ENCODE measurements around the gene SMARCC1.

Gene SMARCC1

DNA sequence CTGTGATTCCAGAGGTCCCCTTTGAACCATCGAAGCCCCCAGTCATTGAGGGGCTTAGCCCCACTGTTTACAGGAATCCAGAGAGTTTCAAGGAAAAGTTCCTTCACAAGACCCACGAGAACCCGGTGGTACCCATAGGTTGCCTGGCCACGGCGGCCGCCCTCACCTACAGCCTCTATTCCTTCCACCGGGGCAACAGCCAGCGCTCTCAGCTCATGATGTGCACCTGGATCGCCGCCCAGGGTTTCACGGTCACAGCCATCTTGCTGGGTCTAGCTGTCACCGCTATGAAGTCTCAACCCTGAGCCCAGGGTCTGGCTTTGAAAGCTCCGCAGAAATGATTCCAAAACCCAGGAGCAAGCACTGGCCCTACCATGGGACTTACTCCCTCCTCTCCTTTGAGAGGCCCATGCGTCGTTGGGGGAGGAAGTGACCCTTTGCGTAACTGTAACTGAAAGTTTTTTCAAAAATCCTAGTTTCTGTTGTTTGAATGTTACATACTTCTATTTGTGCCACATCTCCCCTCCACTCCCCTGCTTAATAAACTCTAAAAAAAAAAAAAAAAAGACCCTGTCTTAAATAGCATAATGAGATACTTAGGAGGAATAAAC, 118.0 kb downstream of the SMARCC1 start:
- ATAC-seq (ENCODE audit: low read depth): no peak
- Histone ChIP-seq H3K4me3 (ENCODE audit: severe bottlenecking) (no peak overlapping the region), H3K9me3 (ENCODE audit: severe bottlenecking) (no peaks in the 10 kb centered on the region), H3K36me3 (ENCODE audit: low read depth) (peaks cover 65% of the 10 kb centered on the region), H3K27me3 (ENCODE audit: insufficient read depth, poor library complexity, severe bottlenecking) (no peaks in the 10 kb centered on the region), H3K4me1 (ENCODE audit: insufficient read depth, poor library complexity, severe bottlenecking) (no peaks in the 10 kb centered on the region), H3K27ac (ENCODE audit: poor library complexity, severe bottlenecking) (no peak overlapping the region)
- DNase-seq (ENCODE audit: low spot score): no peak
- TF ChIP-seq, protein P1, sequence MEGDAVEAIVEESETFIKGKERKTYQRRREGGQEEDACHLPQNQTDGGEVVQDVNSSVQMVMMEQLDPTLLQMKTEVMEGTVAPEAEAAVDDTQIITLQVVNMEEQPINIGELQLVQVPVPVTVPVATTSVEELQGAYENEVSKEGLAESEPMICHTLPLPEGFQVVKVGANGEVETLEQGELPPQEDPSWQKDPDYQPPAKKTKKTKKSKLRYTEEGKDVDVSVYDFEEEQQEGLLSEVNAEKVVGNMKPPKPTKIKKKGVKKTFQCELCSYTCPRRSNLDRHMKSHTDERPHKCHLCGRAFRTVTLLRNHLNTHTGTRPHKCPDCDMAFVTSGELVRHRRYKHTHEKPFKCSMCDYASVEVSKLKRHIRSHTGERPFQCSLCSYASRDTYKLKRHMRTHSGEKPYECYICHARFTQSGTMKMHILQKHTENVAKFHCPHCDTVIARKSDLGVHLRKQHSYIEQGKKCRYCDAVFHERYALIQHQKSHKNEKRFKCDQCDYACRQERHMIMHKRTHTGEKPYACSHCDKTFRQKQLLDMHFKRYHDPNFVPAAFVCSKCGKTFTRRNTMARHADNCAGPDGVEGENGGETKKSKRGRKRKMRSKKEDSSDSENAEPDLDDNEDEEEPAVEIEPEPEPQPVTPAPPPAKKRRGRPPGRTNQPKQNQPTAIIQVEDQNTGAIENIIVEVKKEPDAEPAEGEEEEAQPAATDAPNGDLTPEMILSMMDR (IDR thresholded peaks at IDR 0.05; ENCODE audit: poor library complexity, severe bottlenecking): no peak

DNA sequence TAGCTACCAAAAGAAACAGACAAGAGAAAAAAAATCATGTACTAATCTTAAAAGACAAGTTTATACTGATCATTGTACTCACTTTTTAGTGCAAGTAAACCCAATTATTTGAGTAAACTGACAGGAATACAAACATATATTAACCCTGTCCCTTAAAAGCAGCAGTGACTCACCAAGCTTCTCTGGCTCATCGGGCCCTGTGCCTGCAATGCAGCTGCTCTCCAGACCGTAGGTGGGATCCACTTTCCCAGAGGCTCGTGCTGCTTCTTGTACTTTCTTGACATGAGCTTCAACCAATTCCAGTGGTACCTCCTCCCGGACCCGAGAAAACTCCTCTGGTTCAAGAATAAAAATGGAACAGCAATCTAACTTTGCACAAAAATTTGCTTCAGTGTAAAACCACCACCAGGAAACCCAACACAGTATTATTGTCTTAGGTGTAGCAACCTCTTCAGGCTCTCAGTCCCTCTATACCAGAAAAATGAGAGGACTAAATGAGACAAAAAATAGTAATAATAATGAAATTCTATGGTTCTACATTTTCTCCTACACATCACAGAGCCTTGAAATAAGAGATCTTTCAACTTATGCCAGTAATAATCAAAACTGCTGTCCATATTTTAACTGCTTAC, 120.5 kb downstream of the SMARCC1 start:
- no peak overlapping the region for H3K4me3 ChIP-seq (ENCODE audit: severe bottlenecking)
- H3K36me3 ChIP-seq (ENCODE audit: low read depth): peaks cover 63% of the 10 kb centered on the region
- no peaks in the 10 kb centered on the region for H3K4me1 ChIP-seq (ENCODE audit: insufficient read depth, poor library complexity, severe bottlenecking)
- peak; percentile 61; the same call in 2 of the 3 replicates for ATAC-seq (ENCODE audit: low read depth)
- no peak for DNase-seq (ENCODE audit: low spot score)
- H3K9me3 ChIP-seq (ENCODE audit: severe bottlenecking): peaks cover 4% of the 10 kb centered on the region
- no peaks in the 10 kb centered on the region for H3K27me3 ChIP-seq (ENCODE audit: insufficient read depth, poor library complexity, severe bottlenecking)
- TF ChIP-seq, protein P1 (IDR thresholded peaks at IDR 0.05; ENCODE audit: poor library complexity, severe bottlenecking): no peak
- no peak overlapping the region for H3K27ac ChIP-seq (ENCODE audit: poor library complexity, severe bottlenecking)

DNA sequence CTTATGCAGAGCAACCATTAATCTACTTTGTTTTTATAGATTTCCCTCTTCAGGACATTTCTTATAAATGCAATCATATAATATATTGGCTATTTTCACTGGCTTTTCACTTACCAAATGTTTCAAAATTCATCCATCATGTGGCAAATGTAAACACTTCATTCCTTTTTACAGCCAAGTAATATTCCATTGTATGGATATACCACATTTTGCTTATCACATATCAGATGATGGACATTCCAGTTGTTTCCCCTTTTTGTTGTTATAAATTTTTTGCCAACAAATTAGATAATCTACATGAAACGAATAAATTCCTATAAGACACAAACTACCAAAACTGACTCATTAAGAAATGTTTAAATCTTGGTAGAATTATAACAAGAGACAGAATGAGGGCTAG, 123.2 kb downstream of the SMARCC1 start:
- no peaks in the 10 kb centered on the region for H3K27me3 ChIP-seq (ENCODE audit: insufficient read depth, poor library complexity, severe bottlenecking)
- no peaks in the 10 kb centered on the region for H3K4me1 ChIP-seq (ENCODE audit: insufficient read depth, poor library complexity, severe bottlenecking)
- no peak for DNase-seq (ENCODE audit: low spot score)
- peaks cover 65% of the 10 kb centered on the region for H3K36me3 ChIP-seq (ENCODE audit: low read depth)
- H3K4me3 ChIP-seq (ENCODE audit: severe bottlenecking): no peak overlapping the region
- no peak overlapping the region for H3K27ac ChIP-seq (ENCODE audit: poor library complexity, severe bottlenecking)
- TF ChIP-seq, protein P1 (IDR thresholded peaks at IDR 0.05; ENCODE audit: poor library complexity, severe bottlenecking): no peak
- no peak for ATAC-seq (ENCODE audit: low read depth)
- peaks cover 4% of the 10 kb centered on the region for H3K9me3 ChIP-seq (ENCODE audit: severe bottlenecking)

DNA sequence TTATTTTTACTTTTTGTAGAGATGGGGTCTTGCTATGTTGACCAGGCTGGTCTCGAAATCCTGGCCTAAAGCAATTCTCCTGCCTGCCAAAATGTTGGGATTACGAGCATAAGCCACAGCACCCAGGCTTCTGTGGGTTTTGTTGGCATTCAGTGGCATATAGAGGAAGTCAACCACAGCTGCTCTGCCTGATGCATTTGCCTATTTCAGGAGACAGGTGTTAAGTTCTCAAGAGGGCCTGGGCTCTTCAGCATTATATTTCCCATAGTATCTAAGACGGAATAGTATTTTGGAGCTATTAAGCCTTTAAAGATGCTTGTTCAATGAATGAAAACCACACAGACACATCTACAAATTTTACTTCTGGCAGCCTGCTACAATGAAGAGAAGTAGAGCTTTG, 129.6 kb downstream of the SMARCC1 start:
- TF ChIP-seq, protein P1 (IDR thresholded peaks at IDR 0.05; ENCODE audit: poor library complexity, severe bottlenecking): no peak
- Histone ChIP-seq H3K4me3 (ENCODE audit: severe bottlenecking) (no peak overlapping the region), H3K9me3 (ENCODE audit: severe bottlenecking) (no peaks in the 10 kb centered on the region), H3K4me1 (ENCODE audit: insufficient read depth, poor library complexity, severe bottlenecking) (no peaks in the 10 kb centered on the region), H3K27ac (ENCODE audit: poor library complexity, severe bottlenecking) (no peak overlapping the region), H3K36me3 (ENCODE audit: low read depth) (peaks cover 33% of the 10 kb centered on the region), H3K27me3 (ENCODE audit: insufficient read depth, poor library complexity, severe bottlenecking) (no peaks in the 10 kb centered on the region)
- ATAC-seq (ENCODE audit: low read depth) (no peak), DNase-seq (ENCODE audit: low spot score) (no peak)

DNA sequence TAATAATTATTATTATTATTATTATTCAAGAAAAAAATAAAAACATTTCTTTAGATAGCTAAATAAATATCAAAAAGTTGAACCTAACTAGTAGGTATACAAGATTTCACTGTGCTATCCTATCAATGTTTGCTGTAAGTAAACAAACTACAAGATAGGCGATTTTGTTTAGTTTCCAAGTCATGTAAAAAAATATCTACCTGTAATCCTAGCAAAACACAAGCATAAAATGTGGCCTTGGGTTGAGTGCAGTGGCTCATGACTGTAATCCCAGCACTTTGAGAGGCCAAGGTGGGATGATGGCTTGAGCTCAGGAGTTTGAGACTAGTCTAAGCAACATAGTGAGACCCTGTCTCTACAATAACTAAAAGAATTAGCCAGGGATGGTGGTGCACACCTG, 131.4 kb downstream of the SMARCC1 start:
- H3K36me3 ChIP-seq (ENCODE audit: low read depth): peaks cover 31% of the 10 kb centered on the region
- no peaks in the 10 kb centered on the region for H3K27me3 ChIP-seq (ENCODE audit: insufficient read depth, poor library complexity, severe bottlenecking)
- no peaks in the 10 kb centered on the region for H3K9me3 ChIP-seq (ENCODE audit: severe bottlenecking)

More for the DNA sequence above, 131.4 kb downstream of the SMARCC1 start:
- ATAC-seq (ENCODE audit: low read depth) (no peak), DNase-seq (ENCODE audit: low spot score) (no peak)
- TF ChIP-seq, protein P1 (IDR thresholded peaks at IDR 0.05; ENCODE audit: poor library complexity, severe bottlenecking): no peak
- no peaks in the 10 kb centered on the region for H3K4me1 ChIP-seq (ENCODE audit: insufficient read depth, poor library complexity, severe bottlenecking)
- no peak overlapping the region for H3K4me3 ChIP-seq (ENCODE audit: severe bottlenecking)
- no peak overlapping the region for H3K27ac ChIP-seq (ENCODE audit: poor library complexity, severe bottlenecking)

All from RWPE2 (cell line).